H9 (cell line): ENCODE data around the gene PXT1. TPM values are rescaled to one million over a fixed set of nuclear protein-coding genes. Genes with fewer than 3 reads are reported as not detected.

Experiments used
- DNase-seq: peaks from one replicate; pipeline ENCODE4 v3.0.0-alpha.2; 2017
- H2AFZ ChIP-seq: one replicate; pipeline ENCODE4 v1.6.1; 2013; ENCODE audit warnings: mild to moderate bottlenecking, low read length, control low read depth, moderate library complexity
- H2AK5ac ChIP-seq: 2 replicates; pipeline ENCODE4 v1.6.1; 2013; ENCODE audit warnings: low read length, control low read depth, mixed read lengths; ENCODE audit not compliant: insufficient read length
- H2BK120ac ChIP-seq: one replicate; pipeline ENCODE4 v1.6.1; 2013; ENCODE audit warnings: low read depth, mild to moderate bottlenecking, low read length, control low read depth, inconsistent platforms; ENCODE audit not compliant: poor library complexity, severe bottlenecking
- H2BK12ac ChIP-seq: 2 replicates; pipeline ENCODE4 v1.6.1; 2013; ENCODE audit warnings: low read length, control low read depth, mixed read lengths, low read depth; ENCODE audit not compliant: insufficient read length
- H2BK15ac ChIP-seq: 2 replicates; pipeline ENCODE4 v1.6.1; 2013; ENCODE audit warnings: low read depth, low read length, control low read depth
- H2BK20ac ChIP-seq: one replicate; pipeline ENCODE4 v1.6.1; 2013; ENCODE audit warnings: low read depth, mild to moderate bottlenecking, low read length, control low read depth, inconsistent platforms; ENCODE audit not compliant: poor library complexity, severe bottlenecking
- H2BK5ac ChIP-seq: 2 replicates; pipeline ENCODE4 v1.6.1; 2013; ENCODE audit warnings: low read length, control low read depth, mixed read lengths; ENCODE audit not compliant: insufficient read length
- H3K14ac ChIP-seq: 2 replicates; pipeline ENCODE4 v1.6.1; 2013; ENCODE audit warnings: low read length, control low read depth; ENCODE audit not compliant: insufficient read depth
- H3K18ac ChIP-seq: 2 replicates; pipeline ENCODE4 v1.6.1; 2013; ENCODE audit warnings: low read depth, mild to moderate bottlenecking, mixed read lengths, low read length, control low read depth; ENCODE audit not compliant: insufficient read length
- H3K23ac ChIP-seq: 2 replicates; pipeline ENCODE4 v1.6.1; 2013; ENCODE audit warnings: low read length, control low read depth, mixed read lengths, low read depth; ENCODE audit not compliant: insufficient read length
- H3K23me2 ChIP-seq: 2 replicates; pipeline ENCODE4 v1.6.1; 2013; ENCODE audit warnings: low read depth, mild to moderate bottlenecking, mixed read lengths, low read length, control low read depth; ENCODE audit not compliant: insufficient read length, poor library complexity, severe bottlenecking
- H3K27ac ChIP-seq: 2 replicates; pipeline ENCODE4 v1.5.1; 2013; ENCODE audit warnings: low read length, control low read depth, mixed read lengths, low read depth; ENCODE audit not compliant: insufficient read length
- H3K27me3 ChIP-seq: 2 replicates; pipeline ENCODE4 v1.6.1; 2013; ENCODE audit warnings: low read length, control low read depth, inconsistent platforms; ENCODE audit not compliant: insufficient read depth
- H3K4ac ChIP-seq: 2 replicates; pipeline ENCODE4 v1.6.1; 2013; ENCODE audit warnings: low read depth, mild to moderate bottlenecking, control low read depth, inconsistent platforms, low read length, moderate library complexity
- H3K4me1 ChIP-seq: 2 replicates; pipeline ENCODE4 v1.6.1; 2013; ENCODE audit warnings: low read length, control low read depth, inconsistent platforms; ENCODE audit not compliant: insufficient read depth
- H3K4me2 ChIP-seq: 2 replicates; pipeline ENCODE4 v1.6.1; 2013; ENCODE audit warnings: low read length, control low read depth, mixed read lengths; ENCODE audit not compliant: insufficient read length, insufficient read depth
- H3K56ac ChIP-seq: 2 replicates; pipeline ENCODE4 v1.6.1; 2013; ENCODE audit warnings: low read depth, mild to moderate bottlenecking, mixed read lengths, low read length, control low read depth; ENCODE audit not compliant: insufficient read length
- H3K79me1 ChIP-seq: 2 replicates; pipeline ENCODE4 v1.6.1; 2013; ENCODE audit warnings: low read depth, mild to moderate bottlenecking, moderate library complexity, low read length, control low read depth, inconsistent platforms; ENCODE audit not compliant: insufficient read depth, poor library complexity, severe bottlenecking
- H3K79me2 ChIP-seq: 2 replicates; pipeline ENCODE4 v1.6.1; 2013; ENCODE audit warnings: low read length, control low read depth, inconsistent platforms; ENCODE audit not compliant: insufficient read depth
- H3K9ac ChIP-seq: 2 replicates; pipeline ENCODE4 v1.6.1; 2013; ENCODE audit warnings: low read length, control low read depth, mixed read lengths; ENCODE audit not compliant: insufficient read length; ENCODE audit errors: extremely low read depth
- H3K9me3 ChIP-seq: one replicate; pipeline ENCODE4 v1.6.1; 2013; ENCODE audit warnings: low read depth, low read length, inconsistent platforms; ENCODE audit not compliant: control insufficient read depth
- H3T11ph ChIP-seq: one replicate; pipeline ENCODE4 v1.6.1; 2013; ENCODE audit warnings: mild to moderate bottlenecking, low read length, control low read depth, inconsistent platforms
- H4K20me1 ChIP-seq: one replicate; pipeline ENCODE4 v1.6.1; 2013; ENCODE audit not compliant: control insufficient read depth, insufficient read length, insufficient read depth
- H4K5ac ChIP-seq: 2 replicates; pipeline ENCODE4 v1.6.1; 2013; ENCODE audit warnings: low read depth, mild to moderate bottlenecking, mixed read lengths, low read length, control low read depth; ENCODE audit not compliant: insufficient read length
- H4K8ac ChIP-seq: replicated peaks from 2 replicates; pipeline ENCODE4 v1.6.1; 2013; ENCODE audit warnings: low read length, control low read depth, mixed read lengths, low read depth; ENCODE audit not compliant: insufficient read length
- H4K91ac ChIP-seq: 2 replicates; pipeline ENCODE4 v1.6.1; 2013; ENCODE audit warnings: low read depth, mild to moderate bottlenecking, moderate library complexity, mixed read lengths, low read length, control low read depth; ENCODE audit not compliant: insufficient read length
- H3K27ac Mint-ChIP-seq, 3 experiments: 2 replicates in 2 of 3; 3 replicates in 1 of 3; pipeline ENCODE4 v1.8.0; 2020 to 2021; ENCODE audit warnings: mixed read lengths in 3 of 3, mild to moderate bottlenecking in 1 of 3, moderate library complexity in 1 of 3
- H3K27me3 Mint-ChIP-seq: 2 replicates; pipeline ENCODE4 v1.8.0; 2021; ENCODE audit warnings: low read depth, mild to moderate bottlenecking, moderate library complexity, mixed read lengths
- H3K36me3 Mint-ChIP-seq, 3 experiments: 2 replicates in 2 of 3; 3 replicates in 1 of 3; pipeline ENCODE4 v1.8.0; 2020 to 2021; ENCODE audit warnings: low read depth in 3 of 3, mixed read lengths in 3 of 3; ENCODE audit not compliant: insufficient read depth in 1 of 3
- H3K4me1 Mint-ChIP-seq, 2 experiments: 2 replicates each; pipeline ENCODE4 v1.8.0; 2020; ENCODE audit warnings: mixed read lengths in 2 of 2
- H3K4me3 Mint-ChIP-seq, 2 experiments: 2 replicates in 1 of 2; 3 replicates in 1 of 2; pipeline ENCODE4 v1.8.0; 2020 to 2021; ENCODE audit warnings: mild to moderate bottlenecking in 2 of 2, mixed read lengths in 2 of 2, moderate library complexity in 1 of 2
- H3K9me3 Mint-ChIP-seq, 2 experiments: 2 replicates in 1 of 2; 3 replicates in 1 of 2; pipeline ENCODE4 v1.8.0; 2020; ENCODE audit warnings: mild to moderate bottlenecking in 2 of 2, mixed read lengths in 2 of 2, moderate library complexity in 1 of 2
- WGBS: extraction: QIAGEN DNeasy Blood & Tissue Kit; methylation state at CpG from one replicate; pipeline ENCODE4 v1.1.7; 2013; ENCODE audit warnings: missing lambda C conversion rate, low lambda C conversion rate, mixed read lengths; ENCODE audit not compliant: insufficient read length; ENCODE audit errors: extremely low coverage; 5-methylcytosine and 5-hydroxymethylcytosine counted together
- total RNA-seq: library from RNA; stranded (reverse); gene quantifications from 2 replicates; pipeline ENCODE4 v1.2.1, GENCODE V29; 2021
- TF ChIP-seq, protein P1 (sequence below): fragments of 200-600 bp; sonication (generic); conservative IDR thresholded peaks from 3 replicates; pipeline ENCODE4 v1.8.0; 2021; ENCODE audit warnings: antibody characterized with exemption, mild to moderate bottlenecking

Gene PXT1
- total RNA-seq, 1 experiment from 2014 or later, result not detected

DNA sequence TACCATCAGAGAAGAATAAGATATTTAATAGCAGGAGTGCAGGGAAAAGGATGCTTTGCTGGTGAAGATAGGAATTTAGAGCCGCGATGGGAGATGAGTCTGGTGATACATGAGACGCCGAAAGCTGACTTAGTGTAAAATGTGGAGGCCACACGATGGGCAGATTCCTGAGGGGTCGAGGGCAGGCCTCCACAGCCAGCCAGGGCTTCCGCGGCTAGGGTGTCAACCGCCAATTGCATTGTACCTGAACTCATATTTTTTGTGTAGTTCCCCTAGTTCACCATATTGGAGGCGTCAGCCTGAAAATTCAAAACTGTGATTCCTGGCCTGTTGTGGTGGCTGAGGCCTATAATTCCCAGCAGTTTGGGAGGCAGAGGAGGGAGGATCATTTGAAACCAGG lies 63.7 kb downstream of the PXT1 start:
- Histone ChIP-seq H4K91ac (no peak overlapping the region), H2BK5ac (no peak overlapping the region), H2BK120ac (no peak overlapping the region), H2BK20ac (no peak overlapping the region), H3K9ac (no peak overlapping the region), H3K4me2 (no peak overlapping the region), H3K4ac (no peak overlapping the region), H3T11ph (no peak overlapping the region), H2BK15ac (no peak overlapping the region), H3K4me1 (peaks cover 4% of the 10 kb centered on the region; the same call in 1 of the 2 replicates), H3K14ac (no peak overlapping the region), H3K27ac (no peak overlapping the region), H2BK12ac (no peak overlapping the region), H3K27me3 (no peaks in the 10 kb centered on the region), H2AFZ (no peak overlapping the region), H2AK5ac (no peak overlapping the region), H3K79me1 (no peaks in the 10 kb centered on the region), H3K9me3 (no peaks in the 10 kb centered on the region), H3K23ac (no peak overlapping the region), H4K5ac (no peak overlapping the region), H3K79me2 (no peaks in the 10 kb centered on the region), H4K8ac (no peak overlapping the region), H4K20me1 (no peaks in the 10 kb centered on the region), H3K18ac (no peak overlapping the region), H3K23me2 (no peaks in the 10 kb centered on the region), H3K56ac (no peak overlapping the region)
- peak overlapping the region in 1 of 3 experiments; percentile 82; a peak in 1 of 7 replicates for H3K27ac Mint-ChIP-seq
- no peaks in the 10 kb centered on the region for H3K9me3 Mint-ChIP-seq
- H3K27me3 Mint-ChIP-seq, result peaks cover 7% of the 10 kb centered on the region
- no CpG with 5 or more reads among the region's 10 CpGs for WGBS
- no peaks in the 10 kb centered on the region for H3K36me3 Mint-ChIP-seq
- TF ChIP-seq, protein P1, sequence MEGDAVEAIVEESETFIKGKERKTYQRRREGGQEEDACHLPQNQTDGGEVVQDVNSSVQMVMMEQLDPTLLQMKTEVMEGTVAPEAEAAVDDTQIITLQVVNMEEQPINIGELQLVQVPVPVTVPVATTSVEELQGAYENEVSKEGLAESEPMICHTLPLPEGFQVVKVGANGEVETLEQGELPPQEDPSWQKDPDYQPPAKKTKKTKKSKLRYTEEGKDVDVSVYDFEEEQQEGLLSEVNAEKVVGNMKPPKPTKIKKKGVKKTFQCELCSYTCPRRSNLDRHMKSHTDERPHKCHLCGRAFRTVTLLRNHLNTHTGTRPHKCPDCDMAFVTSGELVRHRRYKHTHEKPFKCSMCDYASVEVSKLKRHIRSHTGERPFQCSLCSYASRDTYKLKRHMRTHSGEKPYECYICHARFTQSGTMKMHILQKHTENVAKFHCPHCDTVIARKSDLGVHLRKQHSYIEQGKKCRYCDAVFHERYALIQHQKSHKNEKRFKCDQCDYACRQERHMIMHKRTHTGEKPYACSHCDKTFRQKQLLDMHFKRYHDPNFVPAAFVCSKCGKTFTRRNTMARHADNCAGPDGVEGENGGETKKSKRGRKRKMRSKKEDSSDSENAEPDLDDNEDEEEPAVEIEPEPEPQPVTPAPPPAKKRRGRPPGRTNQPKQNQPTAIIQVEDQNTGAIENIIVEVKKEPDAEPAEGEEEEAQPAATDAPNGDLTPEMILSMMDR, result no peak
- peaks cover 25 to 38% of the 10 kb centered on the region in 2 experiments for H3K4me1 Mint-ChIP-seq
- DNase-seq, result no peak
- no peak overlapping the region for H3K4me3 Mint-ChIP-seq
